K562 (cell line): ENCODE data around the gene CD22. TPM values are rescaled to one million over a fixed set of nuclear protein-coding genes. Genes with fewer than 3 reads are reported as not detected.
"Not testable (repeated sequence)": the region's sequence is repeated elsewhere in the genome, so short reads cannot be mapped to it uniquely, and the experiment has no call there.

Experiments used
- ATAC-seq: fragments of 200-7000 bp; cut with Tn5 transposase; 3 replicates; pipeline ENCODE4 v1.9.1; 2020; ENCODE audit warnings: moderate library complexity
- BruUV-seq: library from RNA; stranded (reverse); fragments of 400-500 nt; replicated peaks from 2 replicates; lab custom pipeline; 2021; lab: Mats Ljungman, UMichigan
- CTCF ChIA-PET: fragments of 300-600 bp; formaldehyde crosslinking; extraction: SDS; loops from one replicate; lab custom pipeline; 2021; ENCODE audit warnings: low intra/inter-chr PET ratio; lab: Yijun Ruan, JAX
- POLR2A ChIA-PET: fragments of 300-600, 350-650 bp; sonication (Branson Sonifier 250); formaldehyde crosslinking; extraction: SDS; loops from one replicate; lab custom pipeline; 2021; ENCODE audit warnings: antibody characterized with exemption, inconsistent platforms; lab: Yijun Ruan, JAX
- DNase-seq, 4 experiments: peaks; one replicate each; pipeline versions ENCODE4 v3.0.0 to v3.0.0-alpha.2; 2011 to 2018; ENCODE audit warnings: low spot score in 3 of 4, mixed read lengths in 3 of 4; ENCODE audit errors: extremely low read depth in 1 of 4
- FAIRE-seq: peaks from 2 replicates; lab custom pipeline; 2011; peaks lifted over from hg19 to GRCh38; lab: Jason Lieb, UNC
- H2AFZ ChIP-seq: 2 replicates; pipeline ENCODE4 v1.6.0; 2011; ENCODE audit warnings: low read depth, low read length, control low read depth, inconsistent platforms
- H3K27ac ChIP-seq: fragments of 200-600 bp; 3 replicates; pipeline ENCODE4 v1.8.0; 2011; ENCODE audit warnings: low read depth, mild to moderate bottlenecking, control low read depth, inconsistent platforms, low read length, moderate library complexity, mixed read lengths; ENCODE audit errors: extremely low read depth
- H3K27me3 ChIP-seq, 2 experiments: fragments of 300-600 bp in 1 of 2; 2 replicates in 1 of 2; 3 replicates in 1 of 2; pipeline versions ENCODE4 v1.6.0 to v1.8.0; 2011; ENCODE audit warnings: inconsistent platforms in 2 of 2, low read length in 2 of 2, mild to moderate bottlenecking in 1 of 2, mixed read lengths in 1 of 2, moderate library complexity in 1 of 2; ENCODE audit not compliant: control insufficient read depth in 2 of 2, insufficient read depth in 2 of 2
- H3K36me3 ChIP-seq: fragments of 300-600 bp; 3 replicates; pipeline ENCODE4 v1.8.0; 2011; ENCODE audit warnings: mild to moderate bottlenecking, low read length, inconsistent platforms; ENCODE audit not compliant: control insufficient read depth, insufficient read depth
- H3K4me1 ChIP-seq, 2 experiments: fragments of 200-600 bp in 1 of 2; replicated peaks in 1 of 2; 2 replicates in 1 of 2; 3 replicates in 1 of 2; pipeline versions ENCODE4 v1.5.1 to v1.8.0; 2011; ENCODE audit warnings: inconsistent platforms in 2 of 2, low read length in 2 of 2, mild to moderate bottlenecking in 1 of 2, mixed read lengths in 1 of 2, moderate library complexity in 1 of 2; ENCODE audit not compliant: control insufficient read depth in 2 of 2, insufficient read depth in 2 of 2
- H3K4me2 ChIP-seq: 2 replicates; pipeline ENCODE4 v1.6.1; 2011; ENCODE audit warnings: low read length, control low read depth, inconsistent platforms, mixed read lengths; ENCODE audit not compliant: insufficient read depth
- H3K4me3 ChIP-seq: fragments of 200-600 bp; sonication (generic), shearing (Covaris generic); 2 replicates; pipeline ENCODE4 v1.5.1; 2016; ENCODE audit warnings: control low read depth, inconsistent platforms
- H3K79me2 ChIP-seq: fragments of 200-600 bp; 3 replicates; pipeline ENCODE4 v1.8.0; 2011; ENCODE audit warnings: low read length, inconsistent platforms; ENCODE audit not compliant: control insufficient read depth, insufficient read depth
- H3K9ac ChIP-seq, 2 experiments: 2 replicates each; pipeline versions ENCODE4 v1.6.0 to v1.6.1; 2011; ENCODE audit warnings: low read depth in 2 of 2, low read length in 2 of 2, control low read depth in 1 of 2, inconsistent platforms in 1 of 2, mild to moderate bottlenecking in 1 of 2, mixed read lengths in 1 of 2; ENCODE audit not compliant: insufficient read depth in 1 of 2
- H3K9me1 ChIP-seq: one replicate; pipeline ENCODE4 v1.6.0; 2011; ENCODE audit warnings: inconsistent platforms, mild to moderate bottlenecking, low read length, moderate library complexity; ENCODE audit not compliant: control insufficient read depth, insufficient read depth
- H3K9me3 ChIP-seq: replicated peaks from 2 replicates; pipeline ENCODE4 v1.5.1; 2011; ENCODE audit warnings: low read depth, low read length, inconsistent platforms; ENCODE audit not compliant: control insufficient read depth, insufficient read depth
- H4K20me1 ChIP-seq: replicated peaks from 2 replicates; pipeline ENCODE4 v1.6.1; 2011; ENCODE audit warnings: low read length, inconsistent platforms, mixed read lengths; ENCODE audit not compliant: control insufficient read depth, insufficient read depth
- ATF1 ChIP-seq, 2 experiments: fragments of 450-650 bp in 1 of 2; IDR thresholded peaks; 2 replicates each; pipeline ENCODE4 v1.6.1; 2016; ENCODE audit warnings: missing compliant biosample characterization in 1 of 2, missing genetic modification characterization in 1 of 2
- ATF3 ChIP-seq, 2 experiments: fragments of 450-650 bp in 1 of 2; sonication (generic) in 1 of 2; formaldehyde crosslinking in 1 of 2; IDR thresholded peaks in 1 of 2; conservative IDR thresholded peaks in 1 of 2; 2 replicates each; pipeline versions ENCODE4 v1.6.1 to v1.8.1; 2016 to 2023; ENCODE audit warnings: mild to moderate bottlenecking in 2 of 2, moderate library complexity in 2 of 2, inconsistent platforms in 1 of 2, missing genetic modification reagents in 1 of 2
- ATF7 ChIP-seq: fragments of 450-650 bp; IDR thresholded peaks from 2 replicates; pipeline ENCODE4 v1.7.1; 2014; ENCODE audit warnings: mild to moderate bottlenecking, moderate library complexity
- CEBPB ChIP-seq: fragments of 450-650 bp; IDR thresholded peaks from 2 replicates; pipeline ENCODE4 v1.6.1; 2016; ENCODE audit warnings: missing genetic modification characterization, missing compliant biosample characterization
- CEBPG ChIP-seq, 3 experiments: fragments of 200-800 bp in 1 of 3; sonication (Bioruptor generic) in 1 of 3; sonication (generic) in 1 of 3; formaldehyde crosslinking in 1 of 3; IDR thresholded peaks in 2 of 3; conservative IDR thresholded peaks in 1 of 3; 2 replicates each; pipeline versions ENCODE4 v1.6.1 to v1.8.0; 2016 to 2022; ENCODE audit warnings: missing compliant biosample characterization in 2 of 3, missing genetic modification characterization in 2 of 3, mild to moderate bottlenecking in 1 of 3, missing genetic modification reagents in 1 of 3
- GATA2 ChIP-seq: sonication (generic); formaldehyde crosslinking; IDR thresholded peaks from 2 replicates; pipeline ENCODE4 v1.4.0; 2020; ENCODE audit warnings: mild to moderate bottlenecking, missing genetic modification reagents
- GMEB1 ChIP-seq: fragments of 250-450 bp; sonication (Bioruptor Pico); IDR thresholded peaks from 2 replicates; pipeline ENCODE4 v1.4.0; 2020; ENCODE audit warnings: mild to moderate bottlenecking
- WGBS: fragments of 100-300 bp; shearing (Covaris generic); methylation state at CpG from one replicate; pipeline ENCODE4 v1.1.6; 2016; ENCODE audit warnings: low coverage, mixed read lengths; ENCODE audit not compliant: insufficient coverage; ENCODE audit errors: missing lambda C conversion rate; 5-methylcytosine and 5-hydroxymethylcytosine counted together
- in situ Hi-C: fragments of 300-500 bp; cut with MboI; formaldehyde crosslinking; loops from 4 replicates; pipeline ENCODE4 v1.15.0; 2018; ENCODE audit warnings: inconsistent platforms, mixed read lengths
- intact Hi-C: fragments of 100-400 bp; cut with micrococcal nuclease; formaldehyde crosslinking; loops from 2 replicates; pipeline ENCODE4 v1.14.2; 2022
- polyA plus RNA-seq, 8 experiments: library from polyadenylated mRNA; depleted of rRNA in 4 of 8; stranded (reverse) in 5 of 8; unstranded in 3 of 8; fragments of >200 nt; fragmentation: Nextera tagmentation in 2 of 8; fragmentation: Illumina TruSeq in 1 of 8; extraction: Ambion mirVana in 2 of 8; extraction: Trizol in 1 of 8; gene quantifications; 2 replicates each; pipeline versions ENCODE4 v1.2.1 to v1.2.3, GENCODE V29; 2011 to 2014; ENCODE audit warnings: inconsistent platforms in 1 of 8, missing spikeins in 1 of 8
- total RNA-seq, 7 experiments: library from RNA; depleted of rRNA in 6 of 7; stranded (reverse); fragments of >200 nt in 6 of 7; fragmentation: Illumina TruSeq in 2 of 7; extraction: Trizol in 2 of 7; gene quantifications; 2 replicates each; pipeline versions ENCODE4 v1.2.1 to v1.2.3, GENCODE V29; 2011 to 2021; ENCODE audit warnings: low replicate concordance in 1 of 7

The CD22 gene
- total and polyA plus RNA-seq, 9 of the 15 experiments (the other 6 are each of a cell fraction or from before 2014, with no cell fraction given): 0.29 to 5.0 (median 3.5) TPM

GRCh38 chr19:35357867-35358573, 29.0 kb downstream of the CD22 start, which contains the start of gene FFAR3:
Gene FFAR3, plus strand, starts transcription at chr19:35358460. Its CDS starts 431 bp downstream, at chr19:35358891.
- intact Hi-C loops: no loop called here
- POLR2A ChIA-PET: interaction anchor here (1.5 kb wide), 1 partner anchor 94 kb away, joined by 3 read pairs; no protein-coding TSS in a partner anchor
- Histone ChIP-seq H4K20me1 (no peaks in the 10 kb centered on the region), H3K36me3 (no peaks in the 10 kb centered on the region), H3K27me3 (peaks cover 6 to 32% of the 10 kb centered on the region in 2 experiments; a peak in 4 of 5 replicates), H3K27ac (no peak within 1 kb of the TSS), H3K9me3 (no peaks in the 10 kb centered on the region)
- in situ Hi-C loops: no loop called here
- no TSS peak for BruUV-seq
- 14% methylated on average over 18 of the region's 18 CpGs for WGBS
- CTCF ChIA-PET: no interaction called here
- peak; percentile 23 for FAIRE-seq
- peak; percentile 70 for TF ChIP-seq ATF3 (IDR thresholded peaks at IDR 0.05)
- no peak for TF ChIP-seq ATF3 (CRISPR knock-in tag; conservative IDR thresholded peaks at IDR 0.05)
- TF ChIP-seq ATF1 (CRISPR knock-in tag; IDR thresholded peaks at IDR 0.05): no peak
- peak; percentile 26; the same call in 1 of the 2 replicates for TF ChIP-seq ATF1 (tag; IDR thresholded peaks at IDR 0.05)
- peak; percentile 67 for TF ChIP-seq CEBPB (tag)
- TF ChIP-seq ATF7: peak; percentile 64; the same call in 1 of the 2 replicates
- TF ChIP-seq GMEB1: no peak
- no peak for TF ChIP-seq CEBPG (CRISPR knock-in tag; IDR thresholded peaks at IDR 0.05)
- TF ChIP-seq CEBPG (tag; conservative IDR thresholded peaks at IDR 0.05 in 1 of 2, IDR thresholded peaks at IDR 0.05 in 1 of 2): peak; percentile 71 to 84
- no peak for TF ChIP-seq GATA2 (CRISPR knock-in tag)
- TF ChIP-seq, all 486 proteins: peak for 5
- Histone ChIP-seq H3K4me3 (no peak within 1 kb of the TSS), H3K4me2 (no peak within 1 kb of the TSS), H3K9me1 (no peaks in the 10 kb centered on the region), H3K9ac (no peak within 1 kb of the TSS), H3K79me2 (no peaks in the 10 kb centered on the region), H3K4me1 (peaks cover 5% of the 10 kb centered on the region in 2 experiments; a peak in 3 of 5 replicates), H2AFZ (no peak within 1 kb of the TSS)
- ATAC-seq: no peak
- DNase-seq: no peak

- peaks cover 13 to 40% of the 10 kb centered on the region in 2 experiments; a peak in 4 of 5 replicates for H3K27me3 ChIP-seq
- H3K4me1 ChIP-seq, H4K20me1 ChIP-seq, H3K36me3 ChIP-seq, H2AFZ ChIP-seq, H3K79me2 ChIP-seq, BruUV-seq, H3K4me2 ChIP-seq, in situ Hi-C loops, DNase-seq, H3K9ac ChIP-seq, intact Hi-C loops, H3K27ac ChIP-seq, CTCF ChIA-PET, H3K4me3 ChIP-seq, H3K9me1 ChIP-seq, H3K9me3 ChIP-seq, FAIRE-seq: not testable (repeated sequence)
- POLR2A ChIA-PET: interaction anchor here (1.5 kb wide), 1 partner anchor 95 kb away, joined by 3 read pairs; no protein-coding TSS in a partner anchor
- 20% methylated on average over 8 of the region's 16 CpGs for WGBS
- peak; percentile 35; the same call in 1 of the 3 replicates for ATAC-seq
These were observed 29.8 kb downstream of the CD22 start for GRCh38 chr19:35358834-35359233.
